Esophagus squamous epithelium (tissue), 4 donors: ENCODE data around the gene PAK1.

ENCODE experiments used
- CTCF ChIP-seq, 6 experiments: fragments of 450-650 bp in 4 of 6; fragments of 200-600 bp in 2 of 6; sonication (generic) in 2 of 6; IDR thresholded peaks; one replicate each; pipeline ENCODE4 v1.5.1; 2016 to 2019; ENCODE audit warnings: antibody characterized with exemption in 6 of 6, mild to moderate bottlenecking in 4 of 6, moderate library complexity in 4 of 6
- POLR2A ChIP-seq, 4 donors: fragments of 450-650 bp; IDR thresholded peaks; one replicate each; pipeline ENCODE4 v1.6.1; 2017; ENCODE audit warnings: antibody characterized with exemption in 4 of 4, mild to moderate bottlenecking in 4 of 4, moderate library complexity in 3 of 4

GRCh38 chr11:77515063-77515462, 41.2 kb upstream of the PAK1 start:
- TF ChIP-seq CTCF (IDR thresholded peaks at IDR 0.05) (no peak), POLR2A (IDR thresholded peaks at IDR 0.05) (no peak)
